Kidney (tissue), 14 donors: ENCODE measurements around the gene LMNB1. TPM values are rescaled to one million over a fixed set of nuclear protein-coding genes. Genes with fewer than 3 reads are reported as not detected.
"Not testable (repeated sequence)": the region's sequence is repeated elsewhere in the genome, so short reads cannot be mapped to it uniquely, and the experiment has no call there.

Source experiments
- DNase-seq, 5 donors: peaks; one replicate each; pipeline ENCODE4 v3.0.0-alpha.2; 2013 to 2020
- FAIRE-seq: peaks from 2 replicates; lab custom pipeline; 2012; peaks lifted over from hg19 to GRCh38; lab: Jason Lieb, UNC
- H3K27ac ChIP-seq, 2 donors: one replicate each; pipeline ENCODE4 v1.7.0; 2013; ENCODE audit warnings: low read depth in 2 of 2, low read length in 2 of 2, inconsistent platforms in 1 of 2
- H3K27me3 ChIP-seq: one replicate; pipeline ENCODE4 v1.7.1; 2013; ENCODE audit warnings: low read length, inconsistent platforms; ENCODE audit not compliant: control insufficient read depth, insufficient read depth
- H3K36me3 ChIP-seq, 3 donors: one replicate each; pipeline versions ENCODE4 v1.7.0 to v1.7.1; 2013; ENCODE audit warnings: low read length in 3 of 3, control low read depth in 1 of 3, inconsistent platforms in 1 of 3; ENCODE audit not compliant: insufficient read depth in 3 of 3, control insufficient read depth in 2 of 3
- H3K4me1 ChIP-seq, 3 donors: one replicate each; pipeline versions ENCODE4 v1.7.0 to v1.7.1; 2013; ENCODE audit warnings: low read length in 3 of 3, inconsistent platforms in 1 of 3, low read depth in 1 of 3; ENCODE audit not compliant: control insufficient read depth in 2 of 3, insufficient read depth in 2 of 3
- H3K4me3 ChIP-seq, 3 donors: one replicate each; pipeline versions ENCODE4 v1.7.0 to v1.8.1; 2013; ENCODE audit warnings: low read length in 3 of 3, control low read depth in 1 of 3, inconsistent platforms in 1 of 3
- H3K9ac ChIP-seq, 3 donors: one replicate each; pipeline versions ENCODE4 v1.7.0 to v1.7.1; 2013; ENCODE audit warnings: low read length in 3 of 3, control low read depth in 1 of 3, inconsistent platforms in 1 of 3
- H3K9me3 ChIP-seq, 3 donors: one replicate each; pipeline versions ENCODE4 v1.7.0 to v1.7.1; 2013; ENCODE audit warnings: low read length in 3 of 3, control low read depth in 1 of 3, inconsistent platforms in 1 of 3; ENCODE audit not compliant: control insufficient read depth in 2 of 3, insufficient read depth in 1 of 3
- intact Hi-C: fragments of 100-400 bp; cut with DNase I; formaldehyde crosslinking; loops from one replicate; pipeline ENCODE4 v1.11.1; 2022
- polyA plus RNA-seq: library from polyadenylated mRNA; stranded (reverse); fragments of 350-450 nt; fragmentation: Illumina TruSeq; extraction: RNeasy Lipid Tissue Mini Kit (QIAGEN cat#74804); gene quantifications from one replicate; pipeline ENCODE4 v1.2.3, GENCODE V29; 2014; ENCODE audit warnings: low read depth, low replicate concordance; ENCODE audit not compliant: insufficient read depth
- total RNA-seq: library from RNA; stranded (reverse); fragmentation: NEBNext Ultra II Directional; extraction: Animal tissue kit (Norgen Biotek cat#: 25700); gene quantifications from one replicate; pipeline ENCODE4 v1.2.1, GENCODE V29; 2021
- TF ChIP-seq, protein P1 (sequence below): IDR thresholded peaks from 3 replicates; pipeline ENCODE4 v1.5.1; 2012; ENCODE audit warnings: mild to moderate bottlenecking, moderate library complexity, borderline replicate concordance; ENCODE audit not compliant: insufficient read depth; ENCODE audit errors: extremely low read depth
- donor health status: control.
- donor health status: control.
- donor health status: control.
- donor health status: control.
- donor health status: control.
- donor health status: DM: yes; HTN: yes; CAD: no.
- donor health status: Normal renal cell carcinoma (clear cell type).

Gene LMNB1
- total and polyA plus RNA-seq, 2 donors from 2014 or later, result 1.7 to 10.3 TPM

DNA sequence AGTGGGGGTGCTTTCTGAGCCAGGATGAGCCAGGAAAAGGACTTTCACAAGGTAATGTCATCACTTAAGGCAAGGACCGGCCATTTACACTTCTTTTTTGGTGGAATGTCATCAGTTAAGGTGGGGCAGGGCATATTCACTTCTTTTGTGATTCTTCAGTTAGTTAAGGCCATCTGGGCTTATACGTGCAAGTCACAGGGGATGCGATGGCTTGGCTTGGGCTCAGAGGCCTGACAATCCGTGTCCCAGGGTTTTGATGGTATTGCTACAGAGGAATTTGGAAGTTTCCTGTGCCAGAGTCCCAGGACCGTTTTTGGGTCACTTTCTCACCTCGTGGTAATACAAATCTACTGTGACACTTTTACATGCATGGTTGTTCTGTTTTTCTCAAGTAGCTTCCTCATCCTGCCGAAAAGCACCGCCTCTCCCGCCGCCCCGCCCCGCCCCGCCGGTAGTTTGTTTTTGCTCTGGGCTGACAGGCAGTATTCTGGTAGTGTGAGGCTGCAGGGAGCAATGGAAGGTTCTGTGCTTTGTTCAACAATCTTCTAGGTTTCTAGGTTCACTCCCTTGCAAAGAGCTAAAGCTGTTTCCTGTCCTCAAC lies 68.6 kb downstream of the LMNB1 start:
- H3K9ac ChIP-seq, intact Hi-C loops, H3K4me3 ChIP-seq, FAIRE-seq, H3K27me3 ChIP-seq, H3K36me3 ChIP-seq, H3K9me3 ChIP-seq, H3K27ac ChIP-seq, H3K4me1 ChIP-seq: not testable (repeated sequence)
- peak in 4 of 5 donors; percentile 52 to 72 (median 67) for DNase-seq

DNA sequence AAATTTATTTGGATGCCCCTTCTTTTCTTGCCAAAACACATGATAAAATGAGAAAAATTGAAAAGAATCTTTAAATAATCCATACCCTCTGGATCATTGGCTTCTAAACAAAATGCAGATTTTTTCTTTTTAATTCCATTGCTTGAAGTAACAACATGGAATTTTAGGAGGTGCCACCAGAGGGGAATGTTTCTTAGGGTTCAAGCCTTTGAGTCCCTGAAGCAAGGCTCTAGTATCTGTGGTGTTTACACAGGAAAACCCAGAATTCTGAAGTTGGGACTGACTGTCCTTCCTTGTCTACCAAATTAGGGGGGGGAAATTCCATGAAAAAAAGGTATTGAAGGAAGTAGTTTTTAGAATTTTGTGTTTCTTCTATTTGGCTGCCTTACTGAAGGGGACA lies 69.4 kb downstream of the LMNB1 start:
- TF ChIP-seq, protein P1, sequence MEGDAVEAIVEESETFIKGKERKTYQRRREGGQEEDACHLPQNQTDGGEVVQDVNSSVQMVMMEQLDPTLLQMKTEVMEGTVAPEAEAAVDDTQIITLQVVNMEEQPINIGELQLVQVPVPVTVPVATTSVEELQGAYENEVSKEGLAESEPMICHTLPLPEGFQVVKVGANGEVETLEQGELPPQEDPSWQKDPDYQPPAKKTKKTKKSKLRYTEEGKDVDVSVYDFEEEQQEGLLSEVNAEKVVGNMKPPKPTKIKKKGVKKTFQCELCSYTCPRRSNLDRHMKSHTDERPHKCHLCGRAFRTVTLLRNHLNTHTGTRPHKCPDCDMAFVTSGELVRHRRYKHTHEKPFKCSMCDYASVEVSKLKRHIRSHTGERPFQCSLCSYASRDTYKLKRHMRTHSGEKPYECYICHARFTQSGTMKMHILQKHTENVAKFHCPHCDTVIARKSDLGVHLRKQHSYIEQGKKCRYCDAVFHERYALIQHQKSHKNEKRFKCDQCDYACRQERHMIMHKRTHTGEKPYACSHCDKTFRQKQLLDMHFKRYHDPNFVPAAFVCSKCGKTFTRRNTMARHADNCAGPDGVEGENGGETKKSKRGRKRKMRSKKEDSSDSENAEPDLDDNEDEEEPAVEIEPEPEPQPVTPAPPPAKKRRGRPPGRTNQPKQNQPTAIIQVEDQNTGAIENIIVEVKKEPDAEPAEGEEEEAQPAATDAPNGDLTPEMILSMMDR, result no peak
- no peak overlapping the region for H3K4me3 ChIP-seq
- DNase-seq (peak in 2 of 5 donors; percentile 49 to 51), FAIRE-seq (no peak)
- no peaks in the 10 kb centered on the region for H3K27me3 ChIP-seq
- H3K4me1 ChIP-seq, result peaks cover 0 to 5% (median 0%) of the 10 kb centered on the region in 3 donors
- H3K36me3 ChIP-seq, result no peaks in the 10 kb centered on the region
- intact Hi-C loops, result no loop called here
- H3K9ac ChIP-seq, result no peak overlapping the region
- no peak overlapping the region for H3K27ac ChIP-seq
- H3K9me3 ChIP-seq, result no peaks in the 10 kb centered on the region

DNA sequence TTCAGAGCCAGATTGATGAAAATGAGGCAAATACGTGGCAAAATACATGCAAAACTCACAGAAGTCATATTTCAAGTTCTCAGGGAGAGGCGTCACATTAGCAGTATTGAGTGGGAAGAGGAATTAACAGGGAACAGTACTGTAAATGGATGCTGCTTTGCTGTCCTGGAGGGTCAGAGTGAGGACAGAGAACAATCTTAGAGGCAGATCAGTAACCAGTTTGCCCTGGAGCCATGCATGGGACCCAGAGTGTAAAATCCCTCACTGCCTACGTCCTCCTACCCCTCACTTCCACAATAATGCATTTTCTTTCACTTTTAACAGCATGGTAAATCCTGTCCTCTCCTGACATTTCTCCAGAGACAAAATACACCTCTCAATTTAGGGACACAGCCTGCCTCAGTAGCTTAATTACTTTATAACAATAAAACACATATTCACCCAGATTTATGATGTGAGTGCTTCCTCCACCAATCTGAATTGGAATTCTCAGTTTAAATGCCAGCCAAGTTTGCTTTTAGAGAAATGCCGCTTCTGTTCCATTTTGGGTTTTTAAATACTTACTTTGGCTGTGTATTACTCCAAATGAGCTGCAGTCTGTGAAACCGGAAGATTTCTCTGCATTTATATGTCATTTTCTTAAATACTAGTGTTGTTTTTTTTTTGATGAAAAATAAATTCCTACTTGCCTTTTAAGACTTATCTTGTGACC lies 70.0 kb downstream of the LMNB1 start:
- intact Hi-C loops, result no loop called here
- H3K4me3 ChIP-seq, result no peak overlapping the region
- no peak overlapping the region for H3K27ac ChIP-seq
- DNase-seq, result peak in 2 of 5 donors; percentile 32 to 38
- no peak for FAIRE-seq
- no peak overlapping the region for H3K9ac ChIP-seq
- H3K9me3 ChIP-seq, result no peaks in the 10 kb centered on the region
- TF ChIP-seq, protein P1, result no peak
- no peaks in the 10 kb centered on the region for H3K36me3 ChIP-seq
- no peaks in the 10 kb centered on the region for H3K27me3 ChIP-seq
- peaks cover 0 to 6% (median 0%) of the 10 kb centered on the region in 3 donors for H3K4me1 ChIP-seq

DNA sequence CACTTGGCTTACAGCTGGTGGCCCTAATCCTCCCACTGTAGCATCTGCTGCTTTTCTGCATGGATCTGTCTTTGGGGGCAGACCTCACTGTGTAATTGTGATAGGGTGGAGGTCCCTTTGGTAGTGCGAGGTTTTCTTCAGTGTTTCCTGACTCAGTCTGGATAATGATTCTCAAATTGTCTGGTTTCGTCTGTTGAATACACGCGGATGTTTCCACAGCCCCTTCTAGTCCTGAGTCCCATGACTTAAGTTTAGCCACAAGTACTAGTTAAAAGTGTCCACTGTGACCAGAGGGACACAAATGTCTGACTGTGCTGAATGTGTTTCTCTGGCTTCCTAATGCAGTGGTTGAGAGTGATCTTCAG lies 70.5 kb downstream of the LMNB1 start:
- H3K9me3 ChIP-seq, result no peaks in the 10 kb centered on the region
- H3K27me3 ChIP-seq, result no peaks in the 10 kb centered on the region
- FAIRE-seq, result no peak
- H3K9ac ChIP-seq, result no peak overlapping the region
- no peak for DNase-seq
- H3K36me3 ChIP-seq, result no peaks in the 10 kb centered on the region
- peaks cover 0 to 8% (median 0%) of the 10 kb centered on the region in 3 donors for H3K4me1 ChIP-seq
- H3K27ac ChIP-seq, result no peak overlapping the region
- intact Hi-C loops, result no loop called here
- TF ChIP-seq, protein P1, result no peak
- no peak overlapping the region for H3K4me3 ChIP-seq
